ENCODE measurements around the gene MYBPC3.

Gene MYBPC3

GRCh38 chr11:47393163-47394049 lies 40.9 kb upstream of the MYBPC3 start:
- no peak for ATAC-seq (ENCODE audit: insufficient read depth, low read depth)
- Histone ChIP-seq H3K79me2 (ENCODE audit: insufficient read depth, low read length) (no peaks in the 10 kb centered on the region), H3K4me1 (ENCODE audit: insufficient read depth, low read length) (peaks cover 7% of the 10 kb centered on the region), H3K9ac (ENCODE audit: low read depth, low read length) (no peak overlapping the region), H3K9me3 (ENCODE audit: insufficient read depth, low read length, severe bottlenecking) (no peaks in the 10 kb centered on the region), H3K27me3 (ENCODE audit: insufficient read depth, low read length, poor library complexity) (no peaks in the 10 kb centered on the region), H3K4me3 (ENCODE audit: low read depth in 1 of 2, low read length in 2 of 2) (no peak overlapping the region), H3K27ac (ENCODE audit: low read length) (no peak overlapping the region), H4K20me1 (ENCODE audit: insufficient read depth, low read length) (no peaks in the 10 kb centered on the region), H3K36me3 (ENCODE audit: insufficient read depth, low read length) (no peaks in the 10 kb centered on the region), H2AFZ (ENCODE audit: low read depth, low read length) (no peak overlapping the region), H3K4me2 (ENCODE audit: insufficient read depth, low read length) (no peak overlapping the region)
- TF ChIP-seq EZH2 (IDR thresholded peaks at IDR 0.05; ENCODE audit: borderline replicate concordance, low read depth, low read length, severe bottlenecking) (no peak), CTCF (IDR thresholded peaks at IDR 0.05; ENCODE audit: borderline replicate concordance, extremely low read depth, low read length, poor library complexity, severe bottlenecking) (no peak)
- DNase-seq = no peak

GRCh38 chr11:47392546-47393162 lies 40.2 kb upstream of the MYBPC3 start:
- Histone ChIP-seq H4K20me1 (ENCODE audit: insufficient read depth, low read length) (no peaks in the 10 kb centered on the region), H3K9ac (ENCODE audit: low read depth, low read length) (no peak overlapping the region), H3K9me3 (ENCODE audit: insufficient read depth, low read length, severe bottlenecking) (no peaks in the 10 kb centered on the region), H3K4me3 (ENCODE audit: low read depth in 1 of 2, low read length in 2 of 2) (no peak overlapping the region), H3K36me3 (ENCODE audit: insufficient read depth, low read length) (no peaks in the 10 kb centered on the region), H3K27me3 (ENCODE audit: insufficient read depth, low read length, poor library complexity) (no peaks in the 10 kb centered on the region), H3K79me2 (ENCODE audit: insufficient read depth, low read length) (no peaks in the 10 kb centered on the region), H3K4me1 (ENCODE audit: insufficient read depth, low read length) (peaks cover 7% of the 10 kb centered on the region), H3K27ac (ENCODE audit: low read length) (no peak overlapping the region), H3K4me2 (ENCODE audit: insufficient read depth, low read length) (no peak overlapping the region), H2AFZ (ENCODE audit: low read depth, low read length) (no peak overlapping the region)
- DNase-seq (no peak), ATAC-seq (ENCODE audit: insufficient read depth, low read depth) (no peak)
- TF ChIP-seq CTCF (IDR thresholded peaks at IDR 0.05; ENCODE audit: borderline replicate concordance, extremely low read depth, low read length, poor library complexity, severe bottlenecking) (no peak), EZH2 (IDR thresholded peaks at IDR 0.05; ENCODE audit: borderline replicate concordance, low read depth, low read length, severe bottlenecking) (no peak)

GRCh38 chr11:47391711-47392432 lies 39.4 kb upstream of the MYBPC3 start:
- TF ChIP-seq CTCF (IDR thresholded peaks at IDR 0.05; ENCODE audit: borderline replicate concordance, extremely low read depth, low read length, poor library complexity, severe bottlenecking) = no peak
- no peak for TF ChIP-seq EZH2 (IDR thresholded peaks at IDR 0.05; ENCODE audit: borderline replicate concordance, low read depth, low read length, severe bottlenecking)
- Histone ChIP-seq H3K9me3 (ENCODE audit: insufficient read depth, low read length, severe bottlenecking) (no peaks in the 10 kb centered on the region), H3K9ac (ENCODE audit: low read depth, low read length) (no peak overlapping the region), H3K27ac (ENCODE audit: low read length) (no peak overlapping the region), H3K4me2 (ENCODE audit: insufficient read depth, low read length) (no peak overlapping the region), H3K4me3 (ENCODE audit: low read depth in 1 of 2, low read length in 2 of 2) (no peak overlapping the region), H3K27me3 (ENCODE audit: insufficient read depth, low read length, poor library complexity) (no peaks in the 10 kb centered on the region), H3K79me2 (ENCODE audit: insufficient read depth, low read length) (no peaks in the 10 kb centered on the region), H4K20me1 (ENCODE audit: insufficient read depth, low read length) (no peaks in the 10 kb centered on the region), H3K36me3 (ENCODE audit: insufficient read depth, low read length) (no peaks in the 10 kb centered on the region), H3K4me1 (ENCODE audit: insufficient read depth, low read length) (peaks cover 7% of the 10 kb centered on the region), H2AFZ (ENCODE audit: low read depth, low read length) (no peak overlapping the region)
- DNase-seq = no peak
- no peak for ATAC-seq (ENCODE audit: insufficient read depth, low read depth)

Measured in DND-41 (cell line).